Nucleus accumbens (tissue), 56 donors: Measurements from ENCODE around the gene NR6A1.
A peak's percentile ranks its signal among the peaks of the same experiment; 100 is the strongest.

ENCODE experiments used
- DNase-seq, 56 donors: peaks; one replicate each; lab custom pipeline; 2025; lab: John Stamatoyannopoulos, UW

NR6A1 gene

GRCh38 chr9:124482431-124483031, 288.6 kb downstream of the NR6A1 start:
- DNase-seq = no peak

- DNase-seq = no peak
Measured at GRCh38 chr9:124481115-124481514, 290.0 kb downstream of the NR6A1 start.

DNA sequence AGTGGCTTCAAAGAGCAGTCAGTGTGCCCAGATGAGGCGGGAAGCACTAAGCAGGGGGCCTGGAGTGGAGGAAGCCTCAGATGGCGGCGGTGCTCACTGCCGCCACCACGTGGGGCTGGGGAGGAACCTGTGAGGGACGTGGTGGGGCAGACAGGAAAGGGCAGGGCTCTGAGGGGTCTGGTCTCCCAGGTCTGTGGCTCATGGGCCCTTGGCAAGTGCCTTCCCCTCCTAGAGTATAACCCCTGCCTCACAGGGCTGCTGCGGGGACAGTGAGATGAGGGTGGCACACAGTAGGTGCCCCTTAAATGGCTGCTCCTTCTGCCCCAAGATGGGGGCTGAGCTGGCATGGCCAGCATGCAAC, 290.5 kb downstream of the NR6A1 start:
- DNase-seq = no peak

GRCh38 chr9:124479947-124480620, 291.0 kb downstream of the NR6A1 start:
- no peak for DNase-seq

GRCh38 chr9:124479371-124479770, 291.7 kb downstream of the NR6A1 start:
- DNase-seq = no peak

DNA sequence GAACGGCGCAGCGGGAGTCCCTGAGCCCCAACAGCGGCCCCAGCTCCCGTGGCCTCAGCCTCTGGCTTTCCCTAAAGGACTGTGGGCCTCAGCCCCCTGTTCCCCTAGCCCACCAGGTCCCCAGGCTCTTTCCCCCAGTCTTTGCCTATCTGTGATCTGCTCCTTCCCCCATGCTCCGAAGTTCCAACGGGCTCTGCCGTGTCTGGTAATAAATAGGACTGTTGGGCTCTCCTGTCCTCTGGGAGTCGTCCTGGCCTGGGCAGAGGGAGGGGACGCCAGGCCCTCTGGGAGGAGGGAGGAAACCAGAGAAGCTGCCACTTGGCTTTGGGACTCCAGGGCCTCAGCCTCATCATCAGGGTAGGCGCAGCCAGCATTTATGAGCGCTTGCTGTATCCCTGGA, 292.8 kb downstream of the NR6A1 start:
- no peak for DNase-seq

GRCh38 chr9:124477648-124478285, 293.3 kb downstream of the NR6A1 start:
- peak in 7 of 56 donors; percentile 5 to 55 (median 18) for DNase-seq

- DNase-seq = peak in 5 of 56 donors; percentile 3 to 55 (median 12)
Measured at GRCh38 chr9:124477211-124477647, 293.9 kb downstream of the NR6A1 start.

GRCh38 chr9:124475868-124476690, 295.0 kb downstream of the NR6A1 start:
- no peak for DNase-seq

DNA sequence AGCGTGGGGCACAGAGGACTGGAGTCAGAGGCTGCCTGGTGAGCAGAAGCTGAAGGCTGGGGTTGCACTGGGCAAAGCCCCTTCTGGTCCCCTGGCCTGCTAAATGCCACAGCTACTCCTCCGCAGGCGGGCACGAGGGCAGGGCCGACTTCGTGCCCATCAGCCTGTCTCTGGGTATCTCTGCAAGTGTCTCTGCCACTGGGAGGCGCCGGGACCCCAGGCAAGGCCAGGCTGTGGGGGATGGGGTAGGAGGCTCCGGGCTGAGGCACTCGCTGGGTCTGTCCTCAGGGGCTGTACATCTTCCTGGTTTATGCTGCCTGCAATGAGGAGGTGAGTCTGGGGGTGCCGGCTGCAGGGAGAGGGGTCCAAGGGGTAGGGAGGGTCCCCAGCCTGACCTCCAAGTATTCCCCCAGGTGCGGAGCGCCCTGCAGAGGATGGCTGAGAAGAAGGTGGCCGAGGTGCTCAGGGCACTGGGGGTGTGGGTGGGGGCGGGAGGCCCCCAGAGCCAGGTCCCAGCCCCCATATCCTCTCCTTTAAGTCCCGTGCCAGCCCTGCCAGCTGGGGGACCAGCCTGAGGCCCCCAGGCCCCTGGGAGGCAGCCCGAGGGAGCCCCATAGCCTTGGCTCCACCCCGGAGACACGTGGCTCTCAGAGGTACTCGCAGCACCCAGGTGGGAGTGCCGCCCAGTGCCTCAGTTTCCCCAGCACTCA, 295.8 kb downstream of the NR6A1 start:
- no peak for DNase-seq

DNA sequence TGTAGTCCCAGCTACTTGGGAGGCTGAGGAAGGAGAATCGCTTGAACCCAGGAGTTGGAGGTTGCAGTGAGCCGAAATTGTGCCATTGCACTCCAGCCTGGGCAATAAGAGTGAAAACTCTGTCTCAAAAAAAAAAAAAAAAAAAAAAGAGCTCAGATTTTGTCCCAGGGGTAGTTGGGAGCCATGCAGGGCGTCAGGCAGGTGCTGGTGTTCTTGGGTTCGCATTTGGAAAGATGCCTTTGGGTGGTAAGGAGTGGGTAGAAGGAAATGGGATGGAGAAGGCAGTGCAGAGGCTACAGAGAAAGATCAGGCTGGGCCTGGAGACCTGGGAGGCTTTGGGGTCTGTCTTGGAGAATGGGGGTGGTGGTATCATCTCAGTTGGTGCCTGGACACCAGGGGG, 297.0 kb downstream of the NR6A1 start:
- DNase-seq = no peak

DNA sequence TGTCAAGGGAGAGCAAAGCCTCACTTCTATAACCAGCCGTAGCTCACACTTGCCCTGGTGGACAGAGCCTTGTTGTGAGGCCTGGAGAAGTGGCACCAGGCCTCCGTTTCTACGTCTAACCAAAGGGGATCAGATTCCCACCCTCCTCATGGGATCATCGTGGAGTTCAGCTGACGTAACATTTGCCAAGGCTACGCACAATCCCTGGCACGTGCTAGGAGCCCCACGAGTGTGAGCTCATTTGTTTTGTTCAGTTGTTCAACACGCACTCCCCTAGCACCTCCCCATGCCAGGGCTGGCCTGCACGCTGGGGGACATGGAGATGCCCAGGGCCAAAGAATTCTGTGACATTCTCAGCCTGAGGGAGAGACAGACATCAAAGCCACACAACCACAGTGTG, 297.8 kb downstream of the NR6A1 start:
- DNase-seq = no peak

DNA sequence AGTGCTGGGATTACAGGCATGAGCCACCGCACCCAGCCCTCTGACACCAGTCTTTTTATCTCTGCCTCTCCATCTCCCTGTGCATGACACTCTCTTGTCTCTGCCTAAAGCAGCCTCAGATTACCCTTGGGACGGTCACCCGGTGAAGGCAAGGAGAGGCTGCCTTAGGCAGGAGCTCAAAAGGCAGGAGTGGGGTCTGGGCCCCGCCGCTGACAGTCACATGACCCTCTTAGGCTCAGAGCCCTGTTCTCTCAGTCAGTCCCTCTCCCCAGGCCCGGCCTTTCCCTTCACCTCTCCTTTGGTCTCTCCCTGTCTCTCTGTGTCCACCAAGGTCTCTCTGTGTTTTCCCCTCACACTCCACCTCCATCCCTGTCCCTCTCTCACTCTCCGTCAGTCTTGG, 298.3 kb downstream of the NR6A1 start:
- DNase-seq = no peak

GRCh38 chr9:124471761-124472160, 299.4 kb downstream of the NR6A1 start:
- no peak for DNase-seq

GRCh38 chr9:124470726-124471125, 300.4 kb downstream of the NR6A1 start:
- no peak for DNase-seq

- DNase-seq = no peak
Measured at GRCh38 chr9:124470306-124470705, 300.8 kb downstream of the NR6A1 start.

DNA sequence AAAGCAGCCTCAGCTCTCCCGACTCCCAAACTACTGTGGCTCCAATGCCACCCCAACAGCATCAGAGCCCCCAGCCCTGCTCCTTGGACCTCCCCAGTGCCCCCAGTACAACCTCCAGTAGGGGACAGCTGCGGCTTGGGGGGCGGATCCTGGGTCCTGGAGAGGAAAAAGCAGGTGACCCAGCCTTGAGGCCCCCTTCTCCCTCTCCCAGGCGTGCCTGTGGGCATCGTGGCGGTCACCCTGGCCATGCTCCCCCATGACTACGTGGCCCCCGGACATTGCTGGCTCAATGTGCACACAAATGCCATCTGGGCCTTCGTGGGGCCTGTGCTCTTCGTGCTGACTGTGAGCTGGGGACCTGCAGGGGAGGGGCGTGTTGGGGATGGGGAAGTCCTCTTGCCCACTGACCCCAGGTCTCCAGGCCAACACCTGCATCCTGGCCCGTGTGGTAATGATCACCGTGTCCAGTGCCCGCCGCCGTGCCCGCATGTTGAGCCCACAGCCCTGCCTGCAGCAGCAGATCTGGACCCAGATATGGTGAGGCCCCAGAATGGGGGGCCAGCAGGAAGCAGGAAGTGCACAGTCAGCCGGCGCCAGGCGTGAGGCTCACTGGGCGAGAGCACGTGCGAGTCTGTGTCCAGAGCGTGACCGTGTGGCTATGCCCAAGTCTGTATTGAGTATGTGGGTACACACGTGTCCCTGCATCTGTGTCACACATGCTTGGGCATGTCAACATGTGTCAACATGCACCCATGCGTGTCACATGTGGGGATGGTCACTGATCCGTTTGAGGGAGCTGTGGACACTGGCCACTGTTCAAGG, 301.9 kb downstream of the NR6A1 start:
- DNase-seq = no peak

- no peak for DNase-seq
Measured at GRCh38 chr9:124468061-124468740, 302.9 kb downstream of the NR6A1 start.
